ENCODE measurements around the gene DICER1. TPM values are rescaled to one million over a fixed set of nuclear protein-coding genes. Genes with fewer than 3 reads are reported as not detected.

Gene DICER1
- total RNA-seq, 4 donors from 2014 or later: 29.4 to 63.7 (median 37.9) TPM

DNA sequence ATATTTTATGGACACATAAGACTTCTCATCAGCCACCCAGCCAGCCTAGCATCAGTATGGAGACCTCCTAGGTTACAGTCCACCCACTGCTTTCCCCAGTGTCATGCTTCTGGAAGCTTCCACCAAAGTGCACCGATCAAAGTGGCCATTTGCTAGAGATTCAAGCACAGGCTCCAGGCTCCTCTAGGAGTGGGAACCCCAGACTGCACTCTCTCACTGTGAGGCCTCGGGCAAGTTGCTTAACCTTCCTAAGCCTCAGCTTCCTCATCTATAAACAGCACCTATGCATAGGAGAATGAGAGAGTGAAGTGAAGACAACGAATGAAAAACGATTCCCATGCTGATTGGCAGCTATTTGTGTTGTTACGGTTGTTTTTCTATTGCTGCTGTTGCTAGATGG is 94.4 kb downstream of the DICER1 start:
- Histone ChIP-seq H3K4me1 (no peaks in the 10 kb centered on the region), H3K36me3 (no peaks in the 10 kb centered on the region), H3K9me3 (no peaks in the 10 kb centered on the region), H3K4me3 (no peak overlapping the region), H3K27ac (no peak overlapping the region), H3K27me3 (no peaks in the 10 kb centered on the region)
- in situ Hi-C loops (cut with MboI; ENCODE audit: low sequenced_read_pairs in 4 of 4) (no loop called here), intact Hi-C loops (cut with DNase I; ENCODE audit: low total_unique reads) (no loop called here)
- no peak for TF ChIP-seq POLR2A (IDR thresholded peaks at IDR 0.05)
- TF ChIP-seq, protein P1, sequence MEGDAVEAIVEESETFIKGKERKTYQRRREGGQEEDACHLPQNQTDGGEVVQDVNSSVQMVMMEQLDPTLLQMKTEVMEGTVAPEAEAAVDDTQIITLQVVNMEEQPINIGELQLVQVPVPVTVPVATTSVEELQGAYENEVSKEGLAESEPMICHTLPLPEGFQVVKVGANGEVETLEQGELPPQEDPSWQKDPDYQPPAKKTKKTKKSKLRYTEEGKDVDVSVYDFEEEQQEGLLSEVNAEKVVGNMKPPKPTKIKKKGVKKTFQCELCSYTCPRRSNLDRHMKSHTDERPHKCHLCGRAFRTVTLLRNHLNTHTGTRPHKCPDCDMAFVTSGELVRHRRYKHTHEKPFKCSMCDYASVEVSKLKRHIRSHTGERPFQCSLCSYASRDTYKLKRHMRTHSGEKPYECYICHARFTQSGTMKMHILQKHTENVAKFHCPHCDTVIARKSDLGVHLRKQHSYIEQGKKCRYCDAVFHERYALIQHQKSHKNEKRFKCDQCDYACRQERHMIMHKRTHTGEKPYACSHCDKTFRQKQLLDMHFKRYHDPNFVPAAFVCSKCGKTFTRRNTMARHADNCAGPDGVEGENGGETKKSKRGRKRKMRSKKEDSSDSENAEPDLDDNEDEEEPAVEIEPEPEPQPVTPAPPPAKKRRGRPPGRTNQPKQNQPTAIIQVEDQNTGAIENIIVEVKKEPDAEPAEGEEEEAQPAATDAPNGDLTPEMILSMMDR (IDR thresholded peaks at IDR 0.05 in 4 of 5, conservative IDR thresholded peaks at IDR 0.05 in 1 of 5): no peak
- ATAC-seq (no peak), DNase-seq (no peak)

- Histone ChIP-seq H3K4me3 (no peak overlapping the region), H3K27ac (no peak overlapping the region), H3K27me3 (no peaks in the 10 kb centered on the region), H3K9me3 (no peaks in the 10 kb centered on the region), H3K36me3 (no peaks in the 10 kb centered on the region), H3K4me1 (no peaks in the 10 kb centered on the region)
- in situ Hi-C loops (cut with MboI; ENCODE audit: low sequenced_read_pairs in 4 of 4): no loop called here
- no peak for ATAC-seq
- TF ChIP-seq, protein P1 (IDR thresholded peaks at IDR 0.05 in 4 of 5, conservative IDR thresholded peaks at IDR 0.05 in 1 of 5): no peak
- TF ChIP-seq POLR2A (IDR thresholded peaks at IDR 0.05): no peak
- DNase-seq: no peak
- intact Hi-C loops (cut with DNase I; ENCODE audit: low total_unique reads): no loop called here
Measured at GRCh38 chr14:95062220-95062619, 95.1 kb downstream of the DICER1 start.

- DNase-seq: no peak
- in situ Hi-C loops (cut with MboI; ENCODE audit: low sequenced_read_pairs in 4 of 4): no loop called here
- intact Hi-C loops (cut with DNase I; ENCODE audit: low total_unique reads): no loop called here
- TF ChIP-seq, protein P1 (IDR thresholded peaks at IDR 0.05 in 4 of 5, conservative IDR thresholded peaks at IDR 0.05 in 1 of 5): no peak
- no peak for TF ChIP-seq POLR2A (IDR thresholded peaks at IDR 0.05)
- no peaks in the 10 kb centered on the region for H3K9me3 ChIP-seq
- H3K4me1 ChIP-seq: no peaks in the 10 kb centered on the region
- H3K4me3 ChIP-seq: no peak overlapping the region
- H3K27me3 ChIP-seq: no peaks in the 10 kb centered on the region
- no peak for ATAC-seq
- no peak overlapping the region for H3K27ac ChIP-seq
- no peaks in the 10 kb centered on the region for H3K36me3 ChIP-seq
Measured at GRCh38 chr14:95061317-95062093, 95.8 kb downstream of the DICER1 start.

DNA sequence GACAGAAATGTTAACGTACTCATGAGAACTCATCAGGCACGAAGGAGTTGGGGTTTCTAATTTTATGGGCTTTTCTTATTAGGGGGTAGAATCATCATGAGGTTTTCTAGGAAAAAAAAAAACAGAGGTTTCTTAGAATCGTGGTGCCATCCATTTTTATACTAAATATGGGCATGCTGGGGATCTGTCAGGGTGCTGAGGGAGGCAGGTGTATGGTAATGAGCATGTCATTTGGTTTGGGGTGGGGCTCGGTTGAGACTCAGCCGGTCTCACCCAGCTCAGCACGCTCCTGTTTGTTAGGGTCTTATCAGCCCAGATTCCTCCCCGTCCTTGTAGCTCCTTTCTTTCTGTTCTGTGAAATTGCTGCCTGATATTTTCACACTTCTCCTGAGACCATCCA is 98.2 kb downstream of the DICER1 start:
- no peaks in the 10 kb centered on the region for H3K9me3 ChIP-seq
- intact Hi-C loops (cut with DNase I; ENCODE audit: low total_unique reads) (no loop called here), in situ Hi-C loops (cut with MboI; ENCODE audit: low sequenced_read_pairs in 4 of 4) (no loop called here)

More for the DNA sequence above, 98.2 kb downstream of the DICER1 start:
- no peak for ATAC-seq
- Histone ChIP-seq H3K4me1 (no peaks in the 10 kb centered on the region), H3K36me3 (no peaks in the 10 kb centered on the region), H3K27ac (no peak overlapping the region), H3K27me3 (no peaks in the 10 kb centered on the region), H3K4me3 (no peak overlapping the region)
- no peak for TF ChIP-seq POLR2A (IDR thresholded peaks at IDR 0.05)
- TF ChIP-seq, protein P1 (IDR thresholded peaks at IDR 0.05 in 4 of 5, conservative IDR thresholded peaks at IDR 0.05 in 1 of 5): no peak
- no peak for DNase-seq
